ENCODE data around the gene SYT1.

GRCh38 chr12:79408689-79409088, 544.1 kb downstream of the SYT1 start:
- TF ChIP-seq POLR2A (IDR thresholded peaks at IDR 0.05) (no peak), CTCF (IDR thresholded peaks at IDR 0.05) (no peak)
